ENCODE data around the gene ARIH2. TPM values are rescaled to one million over a fixed set of nuclear protein-coding genes. Genes with fewer than 3 reads are reported as not detected.

The ARIH2 gene
- total RNA-seq, 1 experiment from 2014 or later: 122 TPM

DNA sequence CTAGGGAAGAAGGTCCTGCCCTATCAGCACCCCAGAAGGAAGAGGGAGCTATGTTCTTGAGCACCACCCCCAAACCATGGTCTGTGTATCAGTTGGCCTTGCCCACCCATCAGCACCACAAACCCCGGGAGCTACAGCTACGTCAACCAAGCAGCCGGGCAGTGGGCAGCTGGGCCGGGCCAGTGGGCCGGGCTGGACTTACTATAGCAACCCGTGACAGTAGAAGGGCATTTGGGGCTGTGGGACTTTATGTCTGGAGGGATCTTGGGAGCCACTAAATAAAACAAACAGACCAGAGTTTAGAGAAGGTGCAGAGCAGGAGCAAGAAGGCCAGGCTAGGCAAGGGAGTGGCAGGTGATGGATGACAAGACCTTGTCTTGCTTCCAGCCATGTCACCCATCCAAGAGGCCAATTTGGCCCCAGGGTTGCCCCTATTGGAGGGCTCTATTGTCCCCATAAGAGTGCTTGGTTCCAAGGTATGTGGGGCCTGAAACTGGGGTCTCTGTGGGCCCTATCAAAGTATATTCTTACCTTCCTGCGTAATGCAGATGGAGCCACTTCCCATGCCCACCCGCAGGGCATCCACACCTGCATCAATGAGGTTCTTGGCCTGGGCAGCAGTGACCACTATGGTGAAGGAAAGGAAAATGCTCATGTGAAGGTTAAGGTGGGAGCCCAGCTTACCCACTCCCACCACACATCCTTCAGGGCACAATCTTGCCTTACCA is 107.3 kb downstream of the ARIH2 start:
- Histone ChIP-seq H3K79me1 (ENCODE audit: insufficient read depth, low read depth, low read length, poor library complexity, severe bottlenecking) (no peaks in the 10 kb centered on the region), H3K14ac (ENCODE audit: insufficient read depth, low read length) (no peak overlapping the region), H3K9me3 (ENCODE audit: control insufficient read depth, low read depth, low read length) (no peaks in the 10 kb centered on the region), H4K91ac (ENCODE audit: insufficient read length, low read depth, low read length) (no peak overlapping the region), H4K5ac (ENCODE audit: insufficient read length, low read depth, low read length) (no peak overlapping the region), H3K56ac (ENCODE audit: insufficient read length, low read depth, low read length) (no peak overlapping the region), H3K4me2 (ENCODE audit: insufficient read depth, insufficient read length, low read length) (no peak overlapping the region), H2BK5ac (ENCODE audit: insufficient read length, low read length) (no peak overlapping the region), H2BK20ac (ENCODE audit: low read depth, low read length, poor library complexity, severe bottlenecking) (no peak overlapping the region), H3K23ac (ENCODE audit: insufficient read length, low read depth, low read length) (no peak overlapping the region), H3K27ac (ENCODE audit: insufficient read length, low read depth, low read length) (no peak overlapping the region), H3K79me2 (ENCODE audit: insufficient read depth, low read length) (no peaks in the 10 kb centered on the region), H3K4ac (ENCODE audit: low read depth, low read length) (no peak overlapping the region), H2AFZ (ENCODE audit: low read length) (no peak overlapping the region), H4K8ac (replicated peaks; ENCODE audit: insufficient read length, low read depth, low read length) (no peak overlapping the region), H2BK12ac (ENCODE audit: insufficient read length, low read depth, low read length) (no peak overlapping the region), H3T11ph (ENCODE audit: low read length) (no peak overlapping the region), H3K4me1 (ENCODE audit: insufficient read depth, low read length) (no peaks in the 10 kb centered on the region), H3K18ac (ENCODE audit: insufficient read length, low read depth, low read length) (no peak overlapping the region), H2AK5ac (ENCODE audit: insufficient read length, low read length) (no peak overlapping the region), H2BK120ac (ENCODE audit: low read depth, low read length, poor library complexity, severe bottlenecking) (no peak overlapping the region), H3K23me2 (ENCODE audit: insufficient read length, low read depth, low read length, poor library complexity, severe bottlenecking) (peaks cover 12% of the 10 kb centered on the region), H3K27me3 (ENCODE audit: insufficient read depth, low read length) (no peaks in the 10 kb centered on the region), H3K9ac (ENCODE audit: extremely low read depth, insufficient read length, low read length) (no peak overlapping the region), H4K20me1 (ENCODE audit: control insufficient read depth, insufficient read depth, insufficient read length) (peaks cover 7% of the 10 kb centered on the region), H2BK15ac (ENCODE audit: low read depth, low read length) (no peak overlapping the region)
- WGBS (ENCODE audit: extremely low coverage, insufficient read length, low lambda C conversion rate): no CpG with 5 or more reads among the region's 8 CpGs
- H3K4me1 Mint-ChIP-seq: peaks cover 20 to 30% of the 10 kb centered on the region in 2 experiments
- H3K27me3 Mint-ChIP-seq (ENCODE audit: low read depth): no peaks in the 10 kb centered on the region; the same call in none of the 2 replicates
- peak overlapping the region in 2 of 3 experiments; percentile 53 to 74; a peak in 4 of 7 replicates for H3K27ac Mint-ChIP-seq
- no peak for DNase-seq
- TF ChIP-seq, protein P1, sequence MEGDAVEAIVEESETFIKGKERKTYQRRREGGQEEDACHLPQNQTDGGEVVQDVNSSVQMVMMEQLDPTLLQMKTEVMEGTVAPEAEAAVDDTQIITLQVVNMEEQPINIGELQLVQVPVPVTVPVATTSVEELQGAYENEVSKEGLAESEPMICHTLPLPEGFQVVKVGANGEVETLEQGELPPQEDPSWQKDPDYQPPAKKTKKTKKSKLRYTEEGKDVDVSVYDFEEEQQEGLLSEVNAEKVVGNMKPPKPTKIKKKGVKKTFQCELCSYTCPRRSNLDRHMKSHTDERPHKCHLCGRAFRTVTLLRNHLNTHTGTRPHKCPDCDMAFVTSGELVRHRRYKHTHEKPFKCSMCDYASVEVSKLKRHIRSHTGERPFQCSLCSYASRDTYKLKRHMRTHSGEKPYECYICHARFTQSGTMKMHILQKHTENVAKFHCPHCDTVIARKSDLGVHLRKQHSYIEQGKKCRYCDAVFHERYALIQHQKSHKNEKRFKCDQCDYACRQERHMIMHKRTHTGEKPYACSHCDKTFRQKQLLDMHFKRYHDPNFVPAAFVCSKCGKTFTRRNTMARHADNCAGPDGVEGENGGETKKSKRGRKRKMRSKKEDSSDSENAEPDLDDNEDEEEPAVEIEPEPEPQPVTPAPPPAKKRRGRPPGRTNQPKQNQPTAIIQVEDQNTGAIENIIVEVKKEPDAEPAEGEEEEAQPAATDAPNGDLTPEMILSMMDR (conservative IDR thresholded peaks at IDR 0.05): no peak
- H3K4me3 Mint-ChIP-seq: no peak overlapping the region
- H3K9me3 Mint-ChIP-seq: no peaks in the 10 kb centered on the region
- peaks cover 56 to 79% (median 62%) of the 10 kb centered on the region in 3 experiments for H3K36me3 Mint-ChIP-seq (ENCODE audit: insufficient read depth in 1 of 3, low read depth in 3 of 3)
